SK-N-MC (cell line): ENCODE results near the gene PSG1.
"Not testable (repeated sequence)": the region's sequence is repeated elsewhere in the genome, so short reads cannot be mapped to it uniquely, and the experiment has no call there.

Source experiments
- EZH2 ChIP-seq: fragments of 200-600 bp; sonication (generic); IDR thresholded peaks from one replicate; pipeline ENCODE4 v1.6.1; 2017; ENCODE audit warnings: antibody characterized with exemption
- POLR2AphosphoS5 ChIP-seq: IDR thresholded peaks from 2 replicates; pipeline ENCODE4 v1.6.1; 2012; ENCODE audit warnings: mild to moderate bottlenecking, low read depth, low read length, borderline replicate concordance

DNA sequence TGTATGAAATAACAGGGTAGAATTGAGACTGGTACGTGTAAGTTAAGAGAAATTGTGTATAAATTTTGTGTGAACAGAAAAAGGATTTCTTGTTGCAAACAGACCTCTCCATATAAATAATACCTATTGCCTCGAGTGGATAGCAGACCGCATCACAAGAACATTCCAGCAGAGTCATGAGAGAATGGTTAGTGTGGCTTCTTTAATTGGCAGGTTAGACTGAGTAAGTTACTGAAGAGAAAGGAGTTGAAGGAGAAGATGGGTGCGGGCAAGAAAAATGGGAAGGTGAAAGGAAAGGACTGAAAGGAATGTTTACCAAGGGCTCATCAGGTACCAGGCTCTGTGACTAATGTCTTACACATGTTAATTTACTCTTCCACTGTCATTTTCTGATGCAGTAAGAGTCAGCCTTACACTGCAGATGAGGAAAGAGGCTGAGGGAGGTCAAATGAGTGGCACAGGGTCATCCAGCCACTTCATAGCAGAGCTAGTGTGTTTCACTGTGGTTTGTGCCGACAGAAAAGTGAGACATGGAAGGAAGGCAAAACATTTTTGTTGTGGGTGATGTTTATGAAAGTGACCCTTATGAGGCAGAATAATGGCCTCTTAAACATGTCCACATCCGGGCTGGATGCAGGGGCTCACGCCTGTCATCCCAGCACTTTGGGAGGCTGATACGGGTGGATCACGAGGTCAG, 46.6 kb downstream of the PSG1 start:
- TF ChIP-seq POLR2AphosphoS5, EZH2: not testable (repeated sequence)
